Caco-2 (cell line): ENCODE results near the gene ERBB4. TPM values are rescaled to one million over a fixed set of nuclear protein-coding genes. Genes with fewer than 3 reads are reported as not detected.

Experiments used
- BruUV-seq: library from RNA; stranded (reverse); fragments of 400-500 nt; replicated peaks from 2 replicates; lab custom pipeline; 2021; lab: Mats Ljungman, UMichigan
- CTCF ChIA-PET: fragments of 300-600 bp; sonication (Branson Sonifier 250); formaldehyde crosslinking; loops from one replicate; lab custom pipeline; 2022; ENCODE audit warnings: antibody characterized with exemption; lab: Charles Lee
- POLR2A ChIA-PET: fragments of 300-600 bp; sonication (Branson Sonifier 250); formaldehyde crosslinking; loops from one replicate; lab custom pipeline; 2022; ENCODE audit warnings: antibody characterized with exemption; lab: Charles Lee
- DNase-seq, 2 experiments: peaks; one replicate each; pipeline versions ENCODE4 v3.0.0 to v3.0.0-alpha.2; 2020 to 2022
- H3K27me3 ChIP-seq: replicated peaks from 2 replicates; pipeline ENCODE4 v1.6.0; 2011; ENCODE audit warnings: low read length; ENCODE audit not compliant: control insufficient read depth, insufficient read depth
- H3K36me3 ChIP-seq: 2 replicates; pipeline ENCODE4 v1.5.1; 2011; ENCODE audit warnings: low read length; ENCODE audit not compliant: control insufficient read depth, insufficient read depth
- H3K4me1 ChIP-seq: fragments of 250-450 bp; sonication (Bioruptor Pico); 2 replicates; pipeline ENCODE4 v1.5.1; 2020; ENCODE audit warnings: mild to moderate bottlenecking
- H3K4me3 ChIP-seq: 2 replicates; pipeline ENCODE4 v1.5.1; 2011; ENCODE audit warnings: low read depth, mild to moderate bottlenecking, control low read depth, low read length
- H3K9me3 ChIP-seq: fragments of 250-450 bp; sonication (Bioruptor Pico); 2 replicates; pipeline ENCODE4 v1.5.1; 2020; ENCODE audit warnings: mild to moderate bottlenecking, moderate library complexity
- H3K27ac Mint-ChIP-seq: one replicate; pipeline ENCODE4 v1.8.0; 2022; ENCODE audit warnings: mixed read lengths; ENCODE audit not compliant: unreplicated experiment
- H3K27me3 Mint-ChIP-seq: one replicate; pipeline ENCODE4 v1.8.0; 2022; ENCODE audit warnings: mixed read lengths; ENCODE audit not compliant: insufficient read depth, unreplicated experiment
- H3K36me3 Mint-ChIP-seq: one replicate; pipeline ENCODE4 v1.8.0; 2022; ENCODE audit warnings: mild to moderate bottlenecking, mixed read lengths; ENCODE audit not compliant: insufficient read depth, unreplicated experiment
- H3K4me1 Mint-ChIP-seq: one replicate; pipeline ENCODE4 v1.8.0; 2022; ENCODE audit warnings: low read depth, mixed read lengths; ENCODE audit not compliant: unreplicated experiment
- H3K4me3 Mint-ChIP-seq: one replicate; pipeline ENCODE4 v1.8.0; 2022; ENCODE audit warnings: mild to moderate bottlenecking, moderate library complexity, mixed read lengths; ENCODE audit not compliant: unreplicated experiment
- H3K9me3 Mint-ChIP-seq: one replicate; pipeline ENCODE4 v1.8.0; 2022; ENCODE audit warnings: mixed read lengths; ENCODE audit not compliant: unreplicated experiment
- intact Hi-C: fragments of 100-400 bp; cut with micrococcal nuclease; formaldehyde crosslinking; loops from one replicate; pipeline ENCODE4 v1.10.0; 2022; ENCODE audit not compliant: unreplicated experiment
- total RNA-seq: library from RNA; stranded (reverse); gene quantifications from 2 replicates; pipeline ENCODE4 v1.2.3, GENCODE V29; 2022
- TF ChIP-seq, protein P1 (sequence below), 2 experiments: fragments of 200-600 bp in 1 of 2; IDR thresholded peaks; 1 replicate in 1 of 2; 2 replicates in 1 of 2; pipeline versions ENCODE4 v1.5.1 to v1.8.0; 2011 to 2022; ENCODE audit warnings: antibody characterized with exemption in 1 of 2, control low read depth in 1 of 2, inconsistent platforms in 1 of 2, low read depth in 1 of 2, low read length in 1 of 2, mild to moderate bottlenecking in 1 of 2, moderate library complexity in 1 of 2; ENCODE audit not compliant: insufficient read depth in 1 of 2, severe bottlenecking in 1 of 2, unreplicated experiment in 1 of 2

Gene ERBB4
- total RNA-seq, 1 experiment from 2014 or later: not detected

GRCh38 chr2:211674715-211675114, 863.9 kb downstream of the ERBB4 start:
- intact Hi-C loops: no loop called here
- Mint-ChIP-seq H3K4me1 (no peaks in the 10 kb centered on the region), H3K4me3 (no peak overlapping the region), H3K27ac (no peak overlapping the region), H3K36me3 (no peaks in the 10 kb centered on the region), H3K9me3 (no peaks in the 10 kb centered on the region), H3K27me3 (no peaks in the 10 kb centered on the region)
- TF ChIP-seq, protein P1, sequence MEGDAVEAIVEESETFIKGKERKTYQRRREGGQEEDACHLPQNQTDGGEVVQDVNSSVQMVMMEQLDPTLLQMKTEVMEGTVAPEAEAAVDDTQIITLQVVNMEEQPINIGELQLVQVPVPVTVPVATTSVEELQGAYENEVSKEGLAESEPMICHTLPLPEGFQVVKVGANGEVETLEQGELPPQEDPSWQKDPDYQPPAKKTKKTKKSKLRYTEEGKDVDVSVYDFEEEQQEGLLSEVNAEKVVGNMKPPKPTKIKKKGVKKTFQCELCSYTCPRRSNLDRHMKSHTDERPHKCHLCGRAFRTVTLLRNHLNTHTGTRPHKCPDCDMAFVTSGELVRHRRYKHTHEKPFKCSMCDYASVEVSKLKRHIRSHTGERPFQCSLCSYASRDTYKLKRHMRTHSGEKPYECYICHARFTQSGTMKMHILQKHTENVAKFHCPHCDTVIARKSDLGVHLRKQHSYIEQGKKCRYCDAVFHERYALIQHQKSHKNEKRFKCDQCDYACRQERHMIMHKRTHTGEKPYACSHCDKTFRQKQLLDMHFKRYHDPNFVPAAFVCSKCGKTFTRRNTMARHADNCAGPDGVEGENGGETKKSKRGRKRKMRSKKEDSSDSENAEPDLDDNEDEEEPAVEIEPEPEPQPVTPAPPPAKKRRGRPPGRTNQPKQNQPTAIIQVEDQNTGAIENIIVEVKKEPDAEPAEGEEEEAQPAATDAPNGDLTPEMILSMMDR (IDR thresholded peaks at IDR 0.05; ENCODE audit: insufficient read depth in 1 of 2, low read depth in 1 of 2, low read length in 1 of 2, severe bottlenecking in 1 of 2, unreplicated experiment in 1 of 2): no peak
- Histone ChIP-seq H3K4me1 (no peaks in the 10 kb centered on the region), H3K9me3 (no peaks in the 10 kb centered on the region), H3K36me3 (no peaks in the 10 kb centered on the region), H3K4me3 (no peak overlapping the region), H3K27me3 (no peaks in the 10 kb centered on the region)
- ChIA-PET POLR2A (no interaction called here), CTCF (no interaction called here)
- no TSS peak for BruUV-seq
- no peak for DNase-seq

- H3K36me3 Mint-ChIP-seq: no peaks in the 10 kb centered on the region
- no peak for DNase-seq
- no peak overlapping the region for H3K4me3 Mint-ChIP-seq
- POLR2A ChIA-PET: no interaction called here
- Histone ChIP-seq H3K4me3 (no peak overlapping the region), H3K9me3 (no peaks in the 10 kb centered on the region), H3K27me3 (no peaks in the 10 kb centered on the region), H3K36me3 (no peaks in the 10 kb centered on the region), H3K4me1 (no peaks in the 10 kb centered on the region)
- TF ChIP-seq, protein P1 (IDR thresholded peaks at IDR 0.05; ENCODE audit: insufficient read depth in 1 of 2, low read depth in 1 of 2, low read length in 1 of 2, severe bottlenecking in 1 of 2, unreplicated experiment in 1 of 2): no peak
- no peaks in the 10 kb centered on the region for H3K27me3 Mint-ChIP-seq
- H3K4me1 Mint-ChIP-seq: no peaks in the 10 kb centered on the region
- no peaks in the 10 kb centered on the region for H3K9me3 Mint-ChIP-seq
- intact Hi-C loops: no loop called here
- CTCF ChIA-PET: no interaction called here
- BruUV-seq: no TSS peak
- no peak overlapping the region for H3K27ac Mint-ChIP-seq
Measured at GRCh38 chr2:211673133-211673905, 865.3 kb downstream of the ERBB4 start.

DNA sequence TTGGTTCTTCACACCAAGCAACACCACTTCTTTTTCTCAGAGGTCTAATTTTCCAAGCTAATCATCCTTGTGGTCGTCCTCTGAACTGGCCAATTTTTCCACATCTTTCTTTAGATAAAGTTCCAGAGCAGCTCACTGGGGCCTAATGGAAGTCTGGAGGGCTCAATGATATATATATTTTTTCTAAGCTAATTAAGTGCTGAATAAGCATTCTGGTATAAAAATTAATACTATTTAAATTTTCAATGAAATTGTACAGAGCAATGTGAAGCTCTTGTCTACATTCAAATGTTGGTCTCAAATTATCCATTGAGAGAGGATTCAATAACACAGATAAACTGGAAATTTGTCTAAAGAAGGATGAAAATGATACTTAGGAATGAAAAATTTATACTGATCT, 866.6 kb downstream of the ERBB4 start:
- Mint-ChIP-seq H3K27me3 (no peaks in the 10 kb centered on the region), H3K27ac (no peak overlapping the region), H3K9me3 (no peaks in the 10 kb centered on the region), H3K36me3 (no peaks in the 10 kb centered on the region), H3K4me1 (no peaks in the 10 kb centered on the region), H3K4me3 (no peak overlapping the region)
- H3K9me3 ChIP-seq: no peaks in the 10 kb centered on the region
- H3K27me3 ChIP-seq: no peaks in the 10 kb centered on the region
- BruUV-seq: no TSS peak
- TF ChIP-seq, protein P1 (IDR thresholded peaks at IDR 0.05; ENCODE audit: insufficient read depth in 1 of 2, low read depth in 1 of 2, low read length in 1 of 2, severe bottlenecking in 1 of 2, unreplicated experiment in 1 of 2): no peak
- H3K4me1 ChIP-seq: no peaks in the 10 kb centered on the region
- no peak overlapping the region for H3K4me3 ChIP-seq
- ChIA-PET POLR2A (no interaction called here), CTCF (no interaction called here)
- no peak for DNase-seq
- H3K36me3 ChIP-seq: no peaks in the 10 kb centered on the region
- intact Hi-C loops: no loop called here
